ENCODE data around the gene GNAZ.
"Not testable (repeated sequence)": the region's sequence is repeated elsewhere in the genome, so short reads cannot be mapped to it uniquely, and the experiment has no call there.

GNAZ gene

DNA sequence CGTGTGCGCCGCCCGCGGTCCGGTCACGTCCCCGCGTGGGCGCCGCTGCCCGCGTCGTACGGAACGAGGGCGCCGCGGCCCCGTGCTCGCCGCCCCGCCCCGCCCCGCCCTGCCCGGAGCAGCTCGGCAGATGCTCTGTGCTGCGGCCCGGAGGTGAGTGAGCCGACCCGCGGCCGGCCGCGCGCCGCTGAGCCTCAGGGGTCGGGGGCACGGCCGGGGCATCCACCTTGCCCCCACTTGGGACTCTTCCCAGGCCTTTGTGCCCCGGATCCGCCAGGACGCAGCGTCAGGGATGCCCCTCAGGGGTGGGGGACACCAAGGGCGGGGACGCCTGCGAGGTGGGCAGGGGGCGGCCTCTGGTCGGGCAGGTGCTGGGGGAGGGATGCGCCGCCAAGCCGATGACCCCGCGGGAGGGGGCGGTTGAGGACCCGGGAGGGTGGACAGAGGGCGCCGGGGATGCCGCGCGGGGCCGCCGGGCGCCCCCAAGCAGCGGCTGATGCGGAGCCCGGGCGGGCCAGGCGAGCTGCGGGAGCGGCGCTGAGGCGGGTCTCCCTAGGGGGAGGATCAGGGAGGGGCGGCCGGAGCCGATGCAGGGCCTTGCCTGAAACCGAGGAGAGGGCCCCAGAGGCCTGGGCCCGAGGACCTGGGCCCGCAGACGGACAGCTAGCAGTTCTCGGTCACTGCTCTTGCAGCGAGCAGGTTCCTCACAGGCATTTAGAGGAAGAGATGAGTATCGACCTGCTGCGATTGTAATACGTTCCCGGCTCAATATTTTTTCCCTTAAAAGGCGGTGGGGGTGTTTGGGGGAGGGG, at the start of gene GNAZ:
GNAZ (plus strand) TSS at position 102 of the 812 bp plus-strand sequence. CDS start 25,177 bp downstream, outside the sequence.
- DNase-seq = peak; percentile 18

DNA sequence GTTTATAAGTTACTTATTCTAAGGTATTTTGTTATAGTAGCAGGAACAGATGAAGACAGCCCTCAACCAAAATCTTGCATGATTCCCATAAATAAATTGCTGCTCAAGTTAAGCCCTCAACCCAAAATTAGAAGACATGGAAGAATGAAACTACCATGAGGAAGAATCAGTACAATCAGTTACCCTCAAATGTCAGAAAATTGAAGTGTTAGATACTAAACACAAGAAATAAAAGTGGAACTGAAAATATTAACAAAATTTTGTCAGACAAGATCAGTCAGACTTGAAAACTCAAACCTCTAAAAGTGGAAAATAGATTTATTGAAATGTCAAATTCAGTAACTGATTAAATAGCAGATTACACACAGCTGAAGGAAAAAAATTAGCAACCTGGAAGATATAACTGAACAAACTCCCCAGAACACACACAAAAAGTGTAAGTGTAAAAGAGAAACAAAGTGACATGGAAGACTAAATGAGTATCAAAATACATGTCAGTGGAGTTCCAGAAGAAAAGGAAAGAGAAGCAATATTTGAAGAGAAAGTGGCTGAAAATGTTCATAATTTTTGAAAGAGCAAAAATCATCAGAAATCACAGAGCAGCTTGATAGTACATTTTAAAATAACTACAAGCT, 49.5 kb upstream of the GNAZ start:
- no peak for DNase-seq

DNA sequence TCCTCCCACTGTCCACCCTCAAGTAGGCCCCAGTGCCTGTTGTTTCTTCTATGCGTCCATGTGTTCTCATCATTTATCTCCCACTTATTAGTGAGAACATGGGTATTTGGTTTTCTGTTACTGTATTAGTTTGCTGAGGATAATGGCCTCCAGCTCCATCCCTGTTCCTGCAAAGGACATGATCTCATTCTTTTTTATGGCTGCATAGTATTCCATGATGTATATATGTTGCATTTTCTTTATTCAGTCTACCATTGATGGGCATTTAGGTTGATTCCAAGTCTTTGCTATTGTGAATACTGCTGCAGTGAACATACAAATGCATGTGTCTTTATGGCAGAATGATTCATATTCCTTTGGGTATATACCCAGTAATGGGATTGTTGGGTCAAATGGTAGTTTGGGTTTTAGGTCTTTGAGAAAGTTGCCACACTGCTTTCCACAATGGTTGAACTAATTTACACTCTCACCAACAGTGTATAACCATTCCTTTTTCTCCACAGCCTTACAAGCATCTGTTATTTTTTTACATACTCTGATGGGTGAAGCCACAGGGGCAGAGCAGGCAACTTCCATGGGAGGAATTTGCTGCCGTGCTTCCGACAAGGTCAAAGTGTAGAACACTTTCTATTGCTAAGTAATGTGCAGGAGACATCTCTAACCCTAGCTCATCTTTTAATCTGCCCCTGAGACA, 48.5 kb upstream of the GNAZ start:
- not testable (repeated sequence) for DNase-seq

DNA sequence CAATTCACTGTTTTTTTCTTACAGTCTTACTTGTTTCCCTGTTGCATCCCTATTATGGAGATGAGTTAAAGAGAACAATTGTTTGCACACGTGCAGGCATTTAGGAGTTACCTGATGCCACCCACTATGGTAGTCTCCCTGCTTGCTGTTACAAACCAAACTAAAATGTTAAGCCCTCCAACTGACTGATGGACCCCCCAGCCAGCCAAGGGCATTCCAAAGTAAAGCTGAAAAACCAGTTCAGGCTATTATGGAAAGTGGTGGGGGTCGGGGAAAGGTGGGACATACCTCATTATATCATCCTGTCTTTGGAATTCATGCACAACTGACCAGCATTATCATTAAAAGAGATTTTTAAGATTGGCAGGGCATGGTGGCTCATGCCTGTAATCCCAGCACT, 47.0 kb upstream of the GNAZ start:
- no peak for DNase-seq

DNA sequence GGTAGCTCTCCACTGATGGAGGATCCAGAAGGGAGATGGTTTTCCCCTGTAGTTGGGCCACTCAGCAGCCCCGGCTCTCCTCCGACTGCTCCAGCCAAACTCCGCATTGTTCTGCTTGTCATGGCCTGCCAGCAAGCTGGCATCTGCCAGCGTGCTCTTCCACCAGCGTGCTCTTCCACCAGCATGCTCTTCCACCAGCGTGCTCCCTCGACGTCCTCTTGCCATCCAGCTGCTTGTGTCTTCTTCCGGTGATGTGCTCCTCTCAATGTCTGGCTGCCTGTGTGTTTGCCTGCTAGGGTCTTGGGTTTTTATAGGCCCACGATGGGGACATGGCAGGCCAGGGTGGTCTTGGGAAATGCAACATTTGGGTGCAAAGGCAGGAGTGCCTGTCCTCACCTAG, 43.5 kb upstream of the GNAZ start:
- no peak for DNase-seq

DNA sequence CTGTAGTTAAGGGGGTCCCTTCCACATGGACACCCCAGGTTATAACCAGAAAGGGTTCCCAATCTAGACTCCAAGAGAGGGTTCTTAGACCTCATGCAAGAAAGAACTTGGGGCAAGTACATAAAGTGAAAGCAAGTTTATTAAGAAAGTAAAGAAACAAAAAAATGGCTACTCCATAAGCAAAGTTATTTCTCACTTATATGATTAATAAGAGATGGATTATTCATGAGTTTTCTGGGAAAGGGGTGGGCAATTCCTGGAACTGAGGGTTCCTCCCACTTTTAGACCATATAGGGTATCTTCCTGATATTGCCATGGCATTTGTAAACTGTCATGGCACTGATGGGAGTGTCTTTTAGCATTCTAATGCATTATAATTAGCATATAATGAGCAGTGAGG, 42.5 kb upstream of the GNAZ start:
- DNase-seq = not testable (repeated sequence)

DNA sequence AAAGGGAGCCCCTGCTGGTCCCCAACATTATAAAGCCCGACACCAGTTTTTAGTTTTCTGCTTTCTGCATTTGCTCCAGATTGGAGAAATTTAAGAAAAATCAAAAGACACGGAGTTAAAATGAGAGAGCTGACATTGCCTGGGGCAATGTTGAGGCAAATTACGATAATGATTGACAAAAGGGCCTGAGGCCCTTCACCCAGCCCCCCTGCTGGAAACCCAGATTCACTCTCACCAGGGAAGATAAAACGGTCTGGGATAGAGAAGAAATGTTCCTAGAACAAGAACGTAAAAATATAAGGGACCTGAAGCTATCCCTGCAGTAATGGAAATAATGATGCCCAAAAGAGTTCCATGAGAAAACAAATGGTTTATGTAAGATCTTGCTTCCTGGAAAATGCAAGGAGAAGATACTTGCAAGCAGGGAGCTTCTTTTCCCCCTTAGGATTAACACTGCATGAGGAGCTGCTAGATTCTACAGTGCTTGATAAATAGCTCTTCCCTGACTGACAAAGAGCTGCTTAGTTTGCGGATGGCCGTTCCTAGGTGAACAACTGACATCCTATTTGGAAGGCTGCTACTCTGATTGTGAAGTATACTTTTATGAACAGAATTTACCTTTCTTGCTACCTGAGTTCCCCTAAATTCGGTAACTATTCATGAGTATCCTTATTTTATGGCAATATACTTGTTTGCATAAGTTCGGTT, 40.6 kb upstream of the GNAZ start:
- DNase-seq = no peak

DNA sequence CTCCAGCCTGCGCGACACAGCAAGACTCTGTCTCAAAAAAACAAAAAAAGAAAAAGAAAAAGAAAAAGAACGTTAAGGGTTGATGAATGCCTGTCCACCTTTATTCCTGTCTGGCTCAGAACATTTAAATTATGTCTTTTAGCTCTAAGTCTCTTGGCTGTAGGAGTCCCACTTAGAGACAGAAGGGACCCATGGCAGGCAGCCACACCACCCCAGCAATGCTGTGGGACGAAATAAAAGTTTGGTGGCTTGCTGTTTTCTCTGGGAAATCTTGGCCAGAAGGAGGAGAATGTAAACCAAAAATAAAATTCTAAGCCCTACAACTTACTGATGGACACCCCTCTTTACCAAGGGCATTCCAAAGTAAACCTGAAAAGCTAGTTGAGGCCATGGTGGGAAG, 38.9 kb upstream of the GNAZ start:
- DNase-seq = no peak

DNA sequence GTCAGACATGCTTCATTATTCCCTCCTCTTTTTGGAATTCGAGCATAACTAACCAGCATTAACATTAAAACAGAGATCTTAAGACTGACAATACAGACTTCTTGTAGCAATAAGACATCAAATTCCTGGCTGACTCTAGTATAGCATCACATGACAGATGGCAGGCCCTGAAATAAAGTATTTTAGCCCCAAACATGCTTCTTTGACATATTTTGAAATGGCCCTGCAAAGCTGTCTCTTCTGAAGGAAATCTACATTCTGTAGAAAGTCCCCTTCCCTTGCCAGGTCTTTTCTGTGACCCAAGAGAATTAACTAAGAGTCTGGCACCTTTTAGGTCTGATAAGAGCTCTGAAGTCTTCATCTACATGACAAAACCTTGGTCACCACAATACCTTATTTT, 38.5 kb upstream of the GNAZ start:
- no peak for DNase-seq

DNA sequence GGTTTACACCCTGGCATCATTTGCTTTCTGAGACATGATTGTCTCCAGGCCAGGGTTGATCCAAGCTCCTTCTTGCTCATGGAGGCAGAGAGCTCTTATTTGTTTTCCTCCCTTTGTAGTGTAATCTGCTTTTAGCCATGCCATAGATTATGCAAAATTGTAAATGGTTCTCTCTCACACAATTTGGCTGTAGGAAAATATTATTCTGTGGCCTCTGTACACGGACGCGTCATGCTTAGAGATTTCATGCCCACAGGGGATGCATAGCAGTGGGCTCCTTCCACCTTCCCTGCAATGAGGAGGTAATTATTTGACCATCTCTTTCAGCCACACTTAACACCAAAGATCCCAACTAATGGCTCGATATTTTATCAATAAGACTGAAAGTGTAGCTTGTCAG, 37.7 kb upstream of the GNAZ start:
- DNase-seq = no peak

DNA sequence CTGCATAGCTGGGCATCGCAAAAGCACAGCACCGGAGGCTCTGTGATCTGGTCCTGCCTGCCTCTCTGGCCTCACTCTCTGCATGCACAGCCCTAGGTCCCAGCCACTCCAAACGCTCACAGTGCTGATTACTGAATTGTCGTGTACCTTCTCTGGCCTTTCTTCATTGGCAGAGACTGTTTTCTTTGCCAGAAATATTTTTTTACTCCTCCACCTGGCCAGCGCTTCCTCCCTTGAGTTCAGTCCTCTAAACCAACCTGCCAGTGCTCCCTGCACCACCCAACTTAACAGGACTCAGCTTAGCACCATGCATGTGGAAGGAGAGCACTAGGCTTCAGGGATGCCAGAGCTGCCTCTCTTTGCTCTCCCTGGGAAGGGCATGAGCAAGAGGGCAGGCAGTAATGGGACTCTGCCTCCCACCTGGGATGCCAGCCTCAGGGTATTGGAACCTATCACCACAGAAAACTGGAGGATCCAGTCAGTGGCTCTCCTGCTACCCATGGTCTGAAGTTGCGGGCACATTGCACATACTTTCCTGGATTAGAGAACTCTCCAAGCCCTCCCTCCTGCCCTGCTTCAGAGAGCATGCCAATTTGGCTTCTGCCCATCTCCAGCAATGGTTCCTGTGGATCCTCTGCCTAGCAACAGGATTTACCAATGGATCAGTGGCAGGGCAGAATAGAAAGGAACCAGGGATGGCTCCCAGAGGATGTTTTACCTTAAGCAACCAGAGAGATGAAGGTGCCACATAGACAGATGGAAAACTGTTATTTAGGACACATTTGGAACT, 37.0 kb upstream of the GNAZ start:
- no peak for DNase-seq

DNA sequence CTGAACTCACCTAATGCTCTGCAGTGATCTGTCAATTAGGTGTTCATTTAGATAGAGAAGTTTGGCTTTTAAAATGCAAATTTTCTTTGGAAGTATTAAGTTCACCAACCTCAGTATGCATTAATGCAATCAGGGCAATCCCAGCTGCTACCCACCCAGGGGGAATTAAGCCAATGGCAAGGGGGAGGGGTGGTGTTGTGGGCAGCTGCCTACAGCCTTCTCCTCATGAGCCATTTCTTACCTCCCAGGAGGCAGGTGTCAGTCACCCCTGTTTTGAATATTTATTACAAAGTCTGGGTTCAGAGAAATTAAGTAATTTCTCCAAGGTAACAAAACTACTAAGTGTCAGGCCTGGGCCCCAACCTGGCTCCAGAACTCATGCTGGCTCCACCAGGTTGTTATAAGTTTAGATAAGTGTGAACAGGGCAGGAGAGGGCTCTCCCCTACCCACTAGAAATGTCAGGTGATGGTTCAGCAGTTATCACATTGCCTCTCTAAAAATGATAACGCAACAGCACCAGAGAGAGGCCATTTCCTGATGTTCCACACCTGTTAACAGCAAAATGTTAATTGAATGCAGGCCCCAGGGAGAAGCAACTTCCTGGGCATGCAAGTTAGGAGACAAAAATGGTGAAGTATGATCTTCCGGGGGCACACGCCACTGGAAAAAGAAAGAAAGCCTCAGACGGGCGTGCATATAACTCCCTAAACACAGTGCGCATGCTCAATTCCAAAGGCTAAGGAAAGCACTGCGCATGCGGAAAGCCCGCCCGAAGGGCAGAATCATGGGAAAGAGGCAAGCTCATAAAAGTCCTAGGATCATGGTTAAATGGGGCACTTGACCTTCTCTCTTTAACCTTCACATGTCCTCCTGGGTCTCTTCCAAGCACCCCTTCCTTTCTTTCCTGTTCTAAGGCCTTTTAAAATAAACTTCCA, 35.4 kb upstream of the GNAZ start:
- no peak for DNase-seq

DNA sequence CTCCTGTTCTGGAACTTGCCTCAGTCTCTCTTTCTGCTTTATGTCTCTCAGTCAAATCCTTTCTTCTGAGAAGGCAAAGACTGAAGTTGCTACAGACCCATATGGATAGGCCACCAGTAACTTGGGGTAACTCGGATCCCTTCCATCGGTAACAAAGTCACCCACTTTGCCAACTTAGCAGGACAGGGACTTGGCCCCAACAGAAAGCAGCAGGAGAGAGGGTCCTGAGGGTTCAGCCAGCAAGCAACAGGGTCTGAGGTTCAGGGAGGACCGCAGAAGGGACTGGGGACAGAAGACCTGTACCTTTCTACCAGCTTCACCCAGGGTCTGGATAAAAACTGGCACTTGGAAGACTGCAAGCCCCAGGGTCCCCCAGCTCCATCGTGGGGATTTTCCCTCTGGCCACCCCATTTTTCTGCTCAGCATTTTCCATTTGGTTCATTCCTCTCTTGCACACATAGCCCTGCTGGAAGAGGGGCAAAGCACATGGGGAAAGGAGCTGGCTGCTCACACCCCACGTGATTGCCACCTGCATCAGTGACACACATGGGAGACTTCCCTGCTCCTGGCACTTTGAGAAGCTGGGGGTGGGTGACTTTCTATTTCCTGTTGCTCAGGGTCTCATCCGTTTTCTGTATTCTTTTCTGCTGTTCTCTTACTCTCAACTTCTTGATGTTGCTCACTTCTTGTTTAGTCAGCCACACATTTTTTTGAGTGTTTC, 34.6 kb upstream of the GNAZ start:
- DNase-seq = no peak

DNA sequence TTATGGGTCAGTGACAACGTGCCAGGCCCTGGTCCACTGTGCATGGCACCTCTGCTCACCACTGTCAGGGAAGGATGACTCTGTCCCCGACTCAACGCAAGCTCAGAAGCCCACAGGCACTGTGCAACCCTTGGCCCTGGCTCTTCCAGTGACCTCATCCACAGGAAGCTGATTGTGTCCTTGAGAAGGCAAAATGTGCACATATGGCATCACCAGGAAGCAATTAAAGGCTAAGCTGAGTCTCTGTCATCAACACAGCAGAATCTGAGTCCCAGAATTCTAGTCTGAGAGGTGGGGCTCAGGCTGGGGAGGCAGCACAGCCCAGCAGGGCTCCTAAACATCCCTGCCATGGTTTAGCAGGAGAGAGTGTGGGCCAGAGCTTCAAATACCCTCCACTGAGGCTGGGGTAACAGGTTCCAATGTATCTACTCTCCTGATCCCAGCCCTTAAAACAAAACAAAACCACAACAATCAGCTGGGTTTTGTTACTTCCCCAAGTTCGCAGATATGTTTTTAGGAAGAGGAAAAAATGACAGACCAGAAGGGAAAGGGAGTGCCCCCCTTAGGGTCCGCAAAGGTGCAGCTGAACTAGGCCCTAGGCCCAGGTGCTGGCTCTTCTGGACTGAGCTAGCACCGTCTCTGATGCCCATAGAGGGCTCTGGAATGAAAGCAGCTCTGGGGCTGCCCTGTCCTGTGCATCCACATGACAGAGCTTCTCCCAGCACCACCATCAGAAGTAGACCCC, 33.5 kb upstream of the GNAZ start:
- DNase-seq = no peak

DNA sequence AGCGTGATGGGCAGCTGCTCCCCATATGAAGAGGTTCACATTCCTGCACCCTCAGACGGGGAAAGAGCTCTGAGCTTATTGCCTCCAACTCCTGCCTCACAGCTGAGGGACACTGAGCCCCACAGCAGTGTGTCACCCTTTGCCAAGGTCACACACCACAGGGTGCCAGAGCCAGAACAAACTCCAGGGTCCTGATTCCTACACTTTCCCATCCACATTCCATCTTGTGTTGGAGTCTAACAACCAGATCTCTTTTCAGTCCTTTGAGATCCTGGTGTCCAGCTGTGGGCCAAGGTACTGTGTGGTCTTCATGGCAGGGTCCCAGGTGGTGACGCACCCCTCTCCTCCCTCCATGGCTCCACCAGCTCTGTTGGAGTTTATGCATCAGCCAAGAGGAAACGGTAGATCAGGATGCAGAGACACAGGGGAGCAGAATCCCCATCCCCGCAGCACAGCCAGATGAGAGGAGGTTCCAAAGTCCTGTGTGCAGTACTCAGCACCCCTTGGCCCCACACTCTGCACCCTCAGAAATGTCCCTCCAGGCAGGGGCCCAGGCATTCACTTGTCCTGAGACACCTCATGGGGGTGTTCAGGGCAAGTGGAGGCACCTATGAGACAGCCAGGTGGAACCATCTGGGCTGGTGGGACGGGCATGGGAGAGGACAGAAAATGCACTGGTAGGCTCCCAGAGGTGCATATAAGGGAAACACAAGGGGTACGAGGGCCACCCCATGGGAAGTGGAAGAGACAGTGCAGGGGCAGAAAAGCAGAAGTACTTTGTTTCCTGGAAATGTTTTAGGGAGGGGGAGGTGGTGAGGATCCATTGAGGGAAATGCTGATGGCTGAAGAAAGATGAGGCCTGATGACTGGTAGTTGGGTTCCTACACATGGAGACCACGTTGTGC, 32.6 kb upstream of the GNAZ start:
- DNase-seq = no peak

DNA sequence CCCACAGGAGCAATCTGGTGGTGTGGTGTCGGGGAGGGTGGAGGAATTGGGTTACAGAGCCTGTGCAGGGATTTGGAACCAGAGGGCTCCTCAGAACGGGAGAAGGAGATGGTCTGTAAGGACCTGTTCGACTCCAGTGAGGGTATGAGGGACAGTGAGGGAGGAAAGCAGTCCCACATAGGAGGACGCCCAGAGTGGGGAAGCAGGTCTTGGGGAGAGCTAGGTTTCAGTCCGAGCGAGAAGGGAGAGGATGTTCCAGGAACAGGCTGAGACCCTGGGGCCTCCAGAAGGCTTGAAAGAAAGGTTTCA, 32.0 kb upstream of the GNAZ start:
- DNase-seq = no peak

DNA sequence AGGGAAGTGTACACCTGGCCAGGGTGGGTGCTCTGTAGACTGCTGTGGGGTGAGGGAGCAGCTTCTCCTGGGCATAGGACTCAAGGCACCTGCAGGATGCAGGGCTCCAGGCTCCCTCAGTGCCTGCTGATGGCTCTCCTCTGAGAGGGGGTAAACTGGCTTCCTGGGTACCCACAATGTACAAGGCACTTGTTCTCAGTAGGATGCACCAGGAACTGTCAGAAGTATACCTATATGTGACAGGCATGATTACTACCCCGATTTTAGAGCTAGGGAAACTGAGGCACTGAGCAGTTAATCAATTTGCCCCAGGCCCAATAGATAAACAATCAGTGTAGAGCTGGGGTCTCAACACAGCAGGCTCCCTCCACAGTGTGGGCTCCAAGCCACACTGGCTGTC, 31.4 kb upstream of the GNAZ start:
- no peak for DNase-seq

DNA sequence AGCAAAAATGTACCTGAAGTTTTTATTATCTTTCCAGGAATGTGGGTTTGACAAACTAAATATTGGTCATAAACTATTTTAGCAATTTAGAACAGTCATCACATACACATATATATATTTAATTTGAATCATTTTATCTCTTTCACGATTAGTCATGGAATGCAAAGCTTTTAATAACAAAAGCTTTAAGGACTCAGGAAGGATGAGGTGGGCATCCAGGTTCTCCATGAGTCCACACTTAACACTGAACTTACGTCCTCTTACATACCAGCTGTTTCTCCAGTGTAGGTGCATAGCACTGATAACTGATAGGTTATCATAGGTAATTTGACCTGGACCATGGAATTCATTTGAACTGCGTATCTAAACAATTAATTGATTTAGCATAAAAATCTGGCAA, 28.1 kb upstream of the GNAZ start:
- DNase-seq = no peak

DNA sequence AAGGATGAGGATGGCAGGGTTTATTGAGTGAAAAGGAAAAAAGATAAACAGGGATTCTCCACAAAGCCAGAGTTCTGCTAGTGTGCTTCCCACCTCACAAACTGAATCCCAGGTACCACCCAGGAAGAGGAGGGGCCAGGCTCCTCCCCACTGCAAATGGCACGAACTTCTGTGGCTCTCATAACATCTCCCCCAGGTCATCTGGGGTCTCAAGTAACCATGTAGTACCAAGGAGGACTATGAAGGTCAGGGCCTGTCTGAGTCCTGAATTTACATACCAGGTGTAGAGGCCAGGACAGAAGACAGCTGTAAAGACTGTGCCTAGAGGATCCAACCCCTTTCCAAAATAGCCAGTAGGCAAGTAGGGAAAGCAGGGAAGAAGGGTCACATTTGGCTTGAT, 25.7 kb upstream of the GNAZ start:
- DNase-seq = no peak
